Measurements from ENCODE around the gene CLMN.
A peak's percentile ranks its signal among the peaks of the same experiment; 100 is the strongest.

Gene CLMN

GRCh38 chr14:95270203-95270602, 49.5 kb downstream of the CLMN start:
- Histone ChIP-seq H3K4me1 (ENCODE audit: control insufficient read depth, insufficient read depth, low read length, unreplicated experiment) (peaks cover 10% of the 10 kb centered on the region), H3K27ac (ENCODE audit: low read depth, low read length) (no peak overlapping the region), H2AFZ (ENCODE audit: low read length, unreplicated experiment) (no peak overlapping the region), H3K79me2 (ENCODE audit: control insufficient read depth, insufficient read depth, low read length, unreplicated experiment) (no peaks in the 10 kb centered on the region), H3K4me3 (ENCODE audit: low read depth, low read length) (no peak overlapping the region), H3K36me3 (ENCODE audit: insufficient read depth, low read length) (no peaks in the 10 kb centered on the region), H3K27me3 (ENCODE audit: insufficient read depth, low read length) (no peaks in the 10 kb centered on the region)

GRCh38 chr14:95269493-95269892, 50.2 kb downstream of the CLMN start:
- Histone ChIP-seq H3K27ac (ENCODE audit: low read depth, low read length) (no peak overlapping the region), H3K4me1 (ENCODE audit: control insufficient read depth, insufficient read depth, low read length, unreplicated experiment) (peaks cover 17% of the 10 kb centered on the region), H3K36me3 (ENCODE audit: insufficient read depth, low read length) (no peaks in the 10 kb centered on the region), H3K27me3 (ENCODE audit: insufficient read depth, low read length) (no peaks in the 10 kb centered on the region), H2AFZ (ENCODE audit: low read length, unreplicated experiment) (no peak overlapping the region), H3K4me3 (ENCODE audit: low read depth, low read length) (no peak overlapping the region), H3K79me2 (ENCODE audit: control insufficient read depth, insufficient read depth, low read length, unreplicated experiment) (no peaks in the 10 kb centered on the region)

- H3K4me3 ChIP-seq (ENCODE audit: low read depth, low read length), result no peak overlapping the region
- no peaks in the 10 kb centered on the region for H3K27me3 ChIP-seq (ENCODE audit: insufficient read depth, low read length)
- H3K4me1 ChIP-seq (ENCODE audit: control insufficient read depth, insufficient read depth, low read length, unreplicated experiment), result peaks cover 21% of the 10 kb centered on the region
These were observed 51.4 kb downstream of the CLMN start for GRCh38 chr14:95268350-95268749.

GRCh38 chr14:95267306-95267705, 52.4 kb downstream of the CLMN start:
- H3K79me2 ChIP-seq (ENCODE audit: control insufficient read depth, insufficient read depth, low read length, unreplicated experiment), result no peaks in the 10 kb centered on the region
- no peaks in the 10 kb centered on the region for H3K27me3 ChIP-seq (ENCODE audit: insufficient read depth, low read length)
- no peaks in the 10 kb centered on the region for H3K36me3 ChIP-seq (ENCODE audit: insufficient read depth, low read length)
- peaks cover 21% of the 10 kb centered on the region for H3K4me1 ChIP-seq (ENCODE audit: control insufficient read depth, insufficient read depth, low read length, unreplicated experiment)
- H3K27ac ChIP-seq (ENCODE audit: low read depth, low read length), result no peak overlapping the region
- H3K4me3 ChIP-seq (ENCODE audit: low read depth, low read length), result no peak overlapping the region
- no peak overlapping the region for H2AFZ ChIP-seq (ENCODE audit: low read length, unreplicated experiment)

More at GRCh38 chr14:95268350-95268749, 51.4 kb downstream of the CLMN start:
- Histone ChIP-seq H3K36me3 (ENCODE audit: insufficient read depth, low read length) (no peaks in the 10 kb centered on the region), H3K27ac (ENCODE audit: low read depth, low read length) (no peak overlapping the region), H2AFZ (ENCODE audit: low read length, unreplicated experiment) (no peak overlapping the region), H3K79me2 (ENCODE audit: control insufficient read depth, insufficient read depth, low read length, unreplicated experiment) (no peaks in the 10 kb centered on the region)

GRCh38 chr14:95265106-95266094, 54.3 kb downstream of the CLMN start:
- Histone ChIP-seq H3K36me3 (ENCODE audit: insufficient read depth, low read length) (no peaks in the 10 kb centered on the region), H3K27me3 (ENCODE audit: insufficient read depth, low read length) (no peaks in the 10 kb centered on the region), H3K79me2 (ENCODE audit: control insufficient read depth, insufficient read depth, low read length, unreplicated experiment) (no peaks in the 10 kb centered on the region), H3K4me1 (ENCODE audit: control insufficient read depth, insufficient read depth, low read length, unreplicated experiment) (peaks cover 30% of the 10 kb centered on the region), H3K4me3 (ENCODE audit: low read depth, low read length) (peak overlapping the region; percentile 17; the same call in 1 of the 2 replicates), H3K27ac (ENCODE audit: low read depth, low read length) (peak overlapping the region; percentile 86), H2AFZ (ENCODE audit: low read length, unreplicated experiment) (no peak overlapping the region)

GRCh38 chr14:95264271-95264973, 55.3 kb downstream of the CLMN start:
- Histone ChIP-seq H3K4me1 (ENCODE audit: control insufficient read depth, insufficient read depth, low read length, unreplicated experiment) (peaks cover 39% of the 10 kb centered on the region), H3K79me2 (ENCODE audit: control insufficient read depth, insufficient read depth, low read length, unreplicated experiment) (no peaks in the 10 kb centered on the region), H3K27me3 (ENCODE audit: insufficient read depth, low read length) (no peaks in the 10 kb centered on the region), H2AFZ (ENCODE audit: low read length, unreplicated experiment) (no peak overlapping the region), H3K36me3 (ENCODE audit: insufficient read depth, low read length) (no peaks in the 10 kb centered on the region), H3K4me3 (ENCODE audit: low read depth, low read length) (no peak overlapping the region), H3K27ac (ENCODE audit: low read depth, low read length) (peak overlapping the region; percentile 86)

- H3K27me3 ChIP-seq (ENCODE audit: insufficient read depth, low read length), result no peaks in the 10 kb centered on the region
- H3K4me1 ChIP-seq (ENCODE audit: control insufficient read depth, insufficient read depth, low read length, unreplicated experiment), result peaks cover 45% of the 10 kb centered on the region
- no peaks in the 10 kb centered on the region for H3K36me3 ChIP-seq (ENCODE audit: insufficient read depth, low read length)
- H3K4me3 ChIP-seq (ENCODE audit: low read depth, low read length), result no peak overlapping the region
- no peaks in the 10 kb centered on the region for H3K79me2 ChIP-seq (ENCODE audit: control insufficient read depth, insufficient read depth, low read length, unreplicated experiment)
- no peak overlapping the region for H3K27ac ChIP-seq (ENCODE audit: low read depth, low read length)
- no peak overlapping the region for H2AFZ ChIP-seq (ENCODE audit: low read length, unreplicated experiment)
These were observed 56.0 kb downstream of the CLMN start for GRCh38 chr14:95263527-95264231.

- Histone ChIP-seq H3K4me1 (ENCODE audit: control insufficient read depth, insufficient read depth, low read length, unreplicated experiment) (peaks cover 45% of the 10 kb centered on the region), H2AFZ (ENCODE audit: low read length, unreplicated experiment) (no peak overlapping the region), H3K36me3 (ENCODE audit: insufficient read depth, low read length) (no peaks in the 10 kb centered on the region), H3K27me3 (ENCODE audit: insufficient read depth, low read length) (no peaks in the 10 kb centered on the region), H3K27ac (ENCODE audit: low read depth, low read length) (no peak overlapping the region), H3K79me2 (ENCODE audit: control insufficient read depth, insufficient read depth, low read length, unreplicated experiment) (no peaks in the 10 kb centered on the region), H3K4me3 (ENCODE audit: low read depth, low read length) (no peak overlapping the region)
These were observed 57.2 kb downstream of the CLMN start for GRCh38 chr14:95262511-95262891.

- no peaks in the 10 kb centered on the region for H3K36me3 ChIP-seq (ENCODE audit: insufficient read depth, low read length)
- no peak overlapping the region for H3K27ac ChIP-seq (ENCODE audit: low read depth, low read length)
- H3K27me3 ChIP-seq (ENCODE audit: insufficient read depth, low read length), result no peaks in the 10 kb centered on the region
- no peak overlapping the region for H2AFZ ChIP-seq (ENCODE audit: low read length, unreplicated experiment)
- peaks cover 45% of the 10 kb centered on the region for H3K4me1 ChIP-seq (ENCODE audit: control insufficient read depth, insufficient read depth, low read length, unreplicated experiment)
- no peaks in the 10 kb centered on the region for H3K79me2 ChIP-seq (ENCODE audit: control insufficient read depth, insufficient read depth, low read length, unreplicated experiment)
- H3K4me3 ChIP-seq (ENCODE audit: low read depth, low read length), result no peak overlapping the region
These were observed 57.8 kb downstream of the CLMN start for GRCh38 chr14:95261616-95262510.
